D341Med (cell line): ENCODE results near the gene USP17L25.
"Not testable (repeated sequence)": the region's sequence is repeated elsewhere in the genome, so short reads cannot be mapped to it uniquely, and the experiment has no call there.

Source experiments
- DNase-seq: peaks from one replicate; pipeline ENCODE4 v3.0.0; 2012; ENCODE audit warnings: low spot score

Gene USP17L25, protein sequence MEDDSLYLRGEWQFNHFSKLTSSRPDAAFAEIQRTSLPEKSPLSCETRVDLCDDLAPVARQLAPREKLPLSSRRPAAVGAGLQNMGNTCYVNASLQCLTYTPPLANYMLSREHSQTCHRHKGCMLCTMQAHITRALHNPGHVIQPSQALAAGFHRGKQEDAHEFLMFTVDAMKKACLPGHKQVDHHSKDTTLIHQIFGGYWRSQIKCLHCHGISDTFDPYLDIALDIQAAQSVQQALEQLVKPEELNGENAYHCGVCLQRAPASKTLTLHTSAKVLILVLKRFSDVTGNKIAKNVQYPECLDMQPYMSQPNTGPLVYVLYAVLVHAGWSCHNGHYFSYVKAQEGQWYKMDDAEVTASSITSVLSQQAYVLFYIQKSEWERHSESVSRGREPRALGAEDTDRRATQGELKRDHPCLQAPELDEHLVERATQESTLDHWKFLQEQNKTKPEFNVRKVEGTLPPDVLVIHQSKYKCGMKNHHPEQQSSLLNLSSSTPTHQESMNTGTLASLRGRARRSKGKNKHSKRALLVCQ

GRCh38 chr4:9329611-9330010, at the start of gene USP17L25:
USP17L25 (plus strand) TSS chr4:9329911; CDS start chr4:9329911, 0 bp downstream.
- not testable (repeated sequence) for DNase-seq

DNA sequence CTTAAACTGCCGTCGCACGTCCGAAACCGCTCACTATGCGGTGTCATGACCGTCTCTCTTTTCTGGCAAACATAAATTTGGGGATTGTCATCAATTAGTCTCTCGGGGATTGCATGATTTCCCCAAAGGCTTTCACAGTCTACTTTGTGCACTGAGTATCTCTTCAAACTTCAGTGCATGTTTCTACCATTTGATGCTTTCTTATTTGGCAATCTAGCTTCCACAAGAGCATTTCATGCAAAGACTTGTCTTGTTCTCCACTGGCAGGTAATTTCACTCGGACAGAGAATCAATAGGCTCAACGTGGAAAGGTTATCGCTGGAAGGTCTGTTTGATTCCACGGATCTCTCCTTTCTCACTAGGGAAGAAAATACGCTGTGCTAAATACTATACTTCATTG, 5.5 kb upstream of the USP17L25 start:
- DNase-seq, result not testable (repeated sequence)

- DNase-seq, result not testable (repeated sequence)
These were observed 4.8 kb upstream of the USP17L25 start, which contains the start of gene USP17L24 for GRCh38 chr4:9324865-9325264. USP17L24 (plus strand) TSS chr4:9325165; CDS start chr4:9325165, 0 bp downstream.

DNA sequence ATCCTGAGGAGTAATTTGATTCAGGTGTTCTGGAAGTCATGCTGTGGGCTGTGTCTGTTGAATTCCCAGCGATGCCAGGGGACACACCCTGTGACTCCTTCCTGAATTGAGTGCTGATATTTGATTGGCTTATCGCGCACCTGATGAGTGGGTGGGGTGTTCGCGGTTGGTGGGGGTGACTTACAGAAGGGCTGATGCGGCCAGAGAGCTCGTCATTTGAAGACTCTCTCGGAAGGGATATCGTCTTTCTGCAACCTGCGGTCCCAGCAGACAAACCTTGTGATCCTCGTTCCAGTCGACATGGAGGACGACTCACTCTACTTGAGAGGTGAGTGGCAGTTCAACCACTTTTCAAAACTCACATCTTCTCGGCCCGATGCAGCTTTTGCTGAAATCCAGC, 4.6 kb downstream of the USP17L25 start, which contains the start of gene USP17L26:
TSS of gene USP17L26 (plus strand) at position 301 of the 400 bp plus-strand sequence. CDS start at position 301, 0 bp downstream.
- DNase-seq, result not testable (repeated sequence)

- DNase-seq, result not testable (repeated sequence)
These were observed 9.4 kb downstream of the USP17L25 start, which contains the start of gene USP17L5 for GRCh38 chr4:9339103-9339502. USP17L5 (plus strand) TSS chr4:9339403; CDS start chr4:9339403, 0 bp downstream.

DNA sequence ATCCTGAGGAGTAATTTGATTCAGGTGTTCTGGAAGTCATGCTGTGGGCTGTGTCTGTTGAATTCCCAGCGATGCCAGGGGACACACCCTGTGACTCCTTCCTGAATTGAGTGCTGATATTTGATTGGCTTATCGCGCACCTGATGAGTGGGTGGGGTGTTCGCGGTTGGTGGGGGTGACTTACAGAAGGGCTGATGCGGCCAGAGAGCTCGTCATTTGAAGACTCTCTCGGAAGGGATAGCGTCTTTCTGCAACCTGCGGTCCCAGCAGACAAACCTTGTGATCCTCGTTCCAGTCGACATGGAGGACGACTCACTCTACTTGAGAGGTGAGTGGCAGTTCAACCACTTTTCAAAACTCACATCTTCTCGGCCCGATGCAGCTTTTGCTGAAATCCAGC, 14.1 kb downstream of the USP17L25 start, which contains the start of gene USP17L27:
TSS of gene USP17L27 (plus strand) at position 301 of the 400 bp plus-strand sequence. CDS start at position 301, 0 bp downstream.
- DNase-seq, result not testable (repeated sequence)

DNA sequence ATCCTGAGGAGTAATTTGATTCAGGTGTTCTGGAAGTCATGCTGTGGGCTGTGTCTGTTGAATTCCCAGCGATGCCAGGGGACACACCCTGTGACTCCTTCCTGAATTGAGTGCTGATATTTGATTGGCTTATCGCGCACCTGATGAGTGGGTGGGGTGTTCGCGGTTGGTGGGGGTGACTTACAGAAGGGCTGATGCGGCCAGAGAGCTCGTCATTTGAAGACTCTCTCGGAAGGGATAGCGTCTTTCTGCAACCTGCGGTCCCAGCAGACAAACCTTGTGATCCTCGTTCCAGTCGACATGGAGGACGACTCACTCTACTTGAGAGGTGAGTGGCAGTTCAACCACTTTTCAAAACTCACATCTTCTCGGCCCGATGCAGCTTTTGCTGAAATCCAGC, 18.9 kb downstream of the USP17L25 start, which contains the start of gene USP17L28:
TSS of gene USP17L28 (plus strand) at position 301 of the 400 bp plus-strand sequence. CDS start at position 301, 0 bp downstream.
- not testable (repeated sequence) for DNase-seq

DNA sequence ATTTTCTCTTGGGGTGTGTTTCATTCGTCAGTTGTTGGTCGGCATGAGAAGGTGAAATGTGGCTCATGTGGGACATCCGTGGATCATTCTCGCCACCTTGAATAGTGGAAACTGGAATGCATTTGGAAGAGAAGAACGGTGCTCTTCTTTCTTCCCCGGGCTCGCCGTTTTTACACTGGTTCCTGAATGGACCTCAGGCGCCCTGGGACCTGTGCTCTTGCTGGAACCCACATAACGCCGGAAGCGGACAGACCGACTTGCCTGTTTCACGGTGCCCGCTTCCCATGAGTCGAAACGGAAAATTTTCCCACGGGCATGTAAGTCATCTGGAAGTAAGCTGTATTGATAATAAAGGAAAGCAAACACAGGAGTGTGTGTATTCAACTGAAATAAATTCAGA, 21.2 kb downstream of the USP17L25 start:
- not testable (repeated sequence) for DNase-seq

GRCh38 chr4:9353338-9353737, 23.6 kb downstream of the USP17L25 start, which contains the start of gene USP17L29:
USP17L29 (plus strand) TSS chr4:9353638; CDS start chr4:9353638, 0 bp downstream.
- not testable (repeated sequence) for DNase-seq

- DNase-seq, result not testable (repeated sequence)
These were observed 33.1 kb downstream of the USP17L25 start, which contains the start of gene USP17L30 for GRCh38 chr4:9362829-9363228. USP17L30 (plus strand) TSS chr4:9363129; CDS start chr4:9363129, 0 bp downstream.

DNA sequence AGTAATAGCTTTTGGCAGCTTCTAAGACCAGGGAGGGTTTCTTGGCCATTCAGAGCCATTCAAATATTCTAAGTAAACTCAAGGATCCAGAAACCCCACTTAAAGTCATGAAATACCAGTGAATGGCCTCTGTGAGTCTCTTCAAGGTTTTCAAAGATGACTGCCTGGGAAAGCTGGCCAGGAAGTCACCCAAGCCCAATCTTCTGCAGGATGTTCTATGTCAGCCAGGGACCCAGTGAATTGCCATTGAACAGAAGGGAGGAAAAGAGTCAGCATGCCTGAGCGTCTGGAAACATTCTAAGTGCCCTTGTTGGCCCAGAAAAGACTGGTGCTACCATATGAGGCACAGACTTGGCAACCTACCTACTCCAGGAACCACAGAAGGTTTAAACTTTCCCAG, 50.2 kb downstream of the USP17L25 start:
- DNase-seq, result not testable (repeated sequence)
